HG03571 (cell line): ENCODE measurements around the gene CEP295NL.
"Not testable (repeated sequence)": the region's sequence is repeated elsewhere in the genome, so short reads cannot be mapped to it uniquely, and the experiment has no call there.

ENCODE experiments used
- ATAC-seq: cut with Tn5 transposase; IDR thresholded peaks from one replicate; pipeline ENCODE4 v1.9.1; 2021; ENCODE audit not compliant: unreplicated experiment

Gene CEP295NL

DNA sequence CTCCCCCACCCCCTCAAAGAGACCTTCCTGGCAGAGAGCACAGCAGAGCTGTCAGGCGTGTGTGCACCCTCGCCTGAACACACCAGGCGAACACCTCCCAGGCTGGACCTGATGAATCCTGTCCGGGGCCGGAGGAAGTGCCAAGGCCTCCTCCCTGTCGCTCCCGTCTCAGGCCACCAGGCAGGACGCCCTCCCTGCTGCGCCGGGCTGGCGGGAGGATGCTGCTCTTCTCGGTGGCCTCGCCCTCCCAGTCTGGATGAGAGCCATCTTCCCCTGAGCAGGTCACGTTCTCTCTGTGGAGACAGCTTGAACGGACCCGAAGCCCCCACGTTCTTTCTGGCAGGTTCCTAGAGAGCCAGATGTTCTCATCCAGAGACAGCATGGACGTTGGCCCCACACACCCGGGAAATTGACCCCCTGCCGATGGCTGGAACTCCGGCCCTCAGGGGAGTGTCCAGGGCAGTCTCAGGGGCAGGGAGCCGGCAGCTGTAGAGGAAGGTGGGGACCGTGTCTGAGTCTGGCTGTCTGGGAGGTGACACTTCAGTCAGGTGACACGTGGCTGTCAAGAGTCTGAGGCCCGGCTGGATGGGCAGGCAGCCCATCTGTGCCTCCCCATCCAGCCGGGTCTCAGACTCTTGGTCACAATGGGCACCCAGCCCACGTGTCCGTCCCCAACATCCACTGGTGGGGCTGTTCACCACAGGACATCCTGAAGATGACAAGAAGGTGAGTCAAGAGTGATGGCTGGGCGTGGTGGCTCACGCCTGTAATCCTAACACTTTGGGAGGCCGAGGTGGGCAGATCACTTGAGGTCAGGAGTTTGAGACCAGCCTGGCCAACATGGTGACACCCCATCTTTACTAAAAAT, 27.1 kb upstream of the CEP295NL start:
- ATAC-seq = no peak

DNA sequence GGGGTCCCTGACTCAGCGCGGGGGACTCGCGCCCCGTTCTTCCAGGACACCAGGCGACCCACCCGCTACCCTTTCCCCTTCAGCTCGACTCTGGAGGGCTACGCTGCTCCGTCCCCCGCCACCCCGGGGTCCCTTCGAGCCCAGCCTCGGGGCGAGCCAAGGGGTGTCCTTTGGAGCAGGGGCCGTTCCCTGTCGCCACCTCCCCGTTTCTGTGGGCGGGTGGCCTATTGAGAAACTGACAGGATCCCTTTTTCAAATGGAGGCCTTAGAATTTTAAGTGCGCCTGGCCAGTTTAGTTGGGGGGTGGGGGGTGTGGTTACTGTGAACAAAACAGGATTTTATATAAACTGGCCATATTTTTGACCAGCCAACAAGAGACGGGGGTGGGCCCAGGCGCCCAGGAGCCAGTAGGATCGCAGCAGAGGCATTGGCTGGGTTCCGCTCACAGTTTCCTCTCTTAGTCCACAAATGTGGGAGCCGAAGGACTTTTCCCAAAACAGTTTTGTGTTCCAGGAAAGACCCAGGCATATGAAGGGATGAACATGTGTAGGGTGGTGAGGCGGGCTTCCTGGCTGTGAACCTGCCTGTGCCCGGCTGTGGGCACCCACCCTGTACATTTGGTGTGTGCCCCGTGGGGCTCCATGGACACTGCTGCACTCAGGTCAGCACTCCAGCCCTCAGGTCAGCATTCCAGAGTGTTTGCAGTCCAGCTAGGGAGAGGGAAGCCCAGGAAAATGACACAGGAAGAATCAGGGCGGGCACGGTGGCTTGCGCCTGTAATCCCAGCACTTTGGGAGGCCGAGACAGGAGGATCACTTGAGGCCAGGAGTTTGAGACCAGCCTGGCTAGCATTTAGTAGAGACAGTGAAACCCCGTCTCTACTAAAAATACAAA, 22.9 kb upstream of the CEP295NL start:
- ATAC-seq = no peak

DNA sequence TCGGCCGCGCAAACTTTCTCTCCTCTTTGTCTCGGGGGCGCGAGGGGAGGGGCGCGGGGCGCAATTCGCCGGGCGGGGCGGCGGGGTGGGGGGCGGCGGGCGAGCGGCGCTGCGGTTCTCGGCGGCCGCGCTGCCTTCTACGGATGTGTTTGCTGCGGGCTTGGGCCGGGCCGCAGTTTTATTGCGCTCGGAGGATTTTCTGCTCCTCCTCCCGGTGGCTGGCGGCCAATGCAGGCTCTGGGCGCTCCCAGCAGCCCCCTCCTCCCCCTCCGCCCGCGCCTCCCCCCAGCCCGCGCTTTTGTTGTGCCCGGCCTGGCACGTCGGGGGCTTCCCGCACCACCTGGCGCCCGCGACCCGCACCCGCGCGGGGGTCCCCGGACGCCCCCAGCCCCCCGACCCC, 22.2 kb upstream of the CEP295NL start, which contains the start of gene TIMP2:
Gene TIMP2, minus strand, starts transcription at position 154 of the 400 bp plus-strand sequence. CDS start 299 bp downstream, outside the sequence.
- ATAC-seq = no peak

DNA sequence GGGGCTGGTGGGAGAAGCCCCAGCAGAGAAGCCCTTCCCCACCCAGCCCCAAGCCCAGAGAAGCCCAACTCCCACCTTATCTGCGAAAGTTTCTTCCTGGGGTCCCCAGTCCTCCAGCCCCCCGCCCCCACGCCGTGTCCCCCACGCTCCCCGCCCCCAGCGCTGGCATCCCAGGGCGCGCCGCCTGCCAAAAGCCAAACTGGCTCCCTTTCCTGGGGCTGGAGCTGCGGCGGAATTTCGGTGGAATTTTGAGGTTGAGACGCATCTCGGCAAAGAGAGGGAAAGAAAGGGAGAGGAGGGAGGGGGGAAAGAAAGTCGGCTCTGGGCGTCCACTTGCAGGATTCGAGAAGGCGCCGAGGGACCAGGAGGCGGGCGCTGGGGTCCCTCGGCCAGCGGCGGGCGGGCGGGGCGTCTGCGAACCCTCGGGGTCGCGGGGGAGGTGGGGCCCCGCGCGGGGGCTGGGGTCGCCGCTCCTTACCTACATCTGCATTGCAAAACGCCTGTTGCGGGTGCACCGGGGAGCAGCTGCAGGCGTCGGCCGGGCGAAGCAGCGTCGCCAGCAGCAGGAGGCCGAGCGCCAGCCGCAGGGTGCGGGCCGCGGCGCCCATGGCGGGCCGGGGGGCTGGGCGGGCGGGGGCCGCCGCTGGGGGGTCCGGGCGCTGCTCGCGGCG, 21.6 kb upstream of the CEP295NL start:
- ATAC-seq = no peak

DNA sequence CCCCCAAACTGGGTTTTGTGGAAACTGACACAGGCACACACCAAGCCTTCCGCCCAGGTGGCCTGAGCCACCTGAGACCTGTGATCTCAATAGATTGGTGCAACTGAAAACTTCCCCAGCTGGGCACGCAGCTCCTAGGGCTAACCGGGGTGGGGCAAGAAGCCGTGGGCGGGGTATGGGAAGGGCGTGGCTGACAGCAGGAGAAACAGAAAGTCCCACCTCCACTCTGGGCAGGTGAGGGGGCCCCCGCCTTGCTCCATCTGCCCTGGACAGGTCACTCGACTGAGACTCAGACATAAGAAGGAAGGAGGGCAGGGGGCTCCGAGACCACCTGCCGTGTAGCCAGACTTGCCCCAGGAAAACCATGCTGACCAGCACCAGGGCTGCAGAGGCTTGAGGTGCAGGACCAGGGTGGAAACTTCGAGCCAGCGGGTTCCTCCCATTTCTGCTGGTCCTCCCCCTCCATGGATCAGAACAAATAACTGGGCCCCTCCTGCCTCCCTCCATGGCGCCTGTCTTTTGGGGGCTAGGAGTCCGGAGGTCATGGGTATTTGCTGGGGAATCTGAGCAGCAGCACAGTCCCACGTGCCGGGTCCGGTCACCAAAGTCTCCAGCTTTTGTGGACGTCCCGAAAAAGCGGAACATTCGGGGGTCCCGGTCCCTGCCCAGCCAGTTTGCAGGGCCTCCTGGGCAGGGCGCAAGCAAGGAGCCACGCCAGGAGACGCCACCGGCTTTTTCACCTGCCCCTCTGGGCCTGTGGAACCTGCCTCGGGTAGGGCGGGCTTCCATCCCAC, 20.9 kb upstream of the CEP295NL start:
- no peak for ATAC-seq

DNA sequence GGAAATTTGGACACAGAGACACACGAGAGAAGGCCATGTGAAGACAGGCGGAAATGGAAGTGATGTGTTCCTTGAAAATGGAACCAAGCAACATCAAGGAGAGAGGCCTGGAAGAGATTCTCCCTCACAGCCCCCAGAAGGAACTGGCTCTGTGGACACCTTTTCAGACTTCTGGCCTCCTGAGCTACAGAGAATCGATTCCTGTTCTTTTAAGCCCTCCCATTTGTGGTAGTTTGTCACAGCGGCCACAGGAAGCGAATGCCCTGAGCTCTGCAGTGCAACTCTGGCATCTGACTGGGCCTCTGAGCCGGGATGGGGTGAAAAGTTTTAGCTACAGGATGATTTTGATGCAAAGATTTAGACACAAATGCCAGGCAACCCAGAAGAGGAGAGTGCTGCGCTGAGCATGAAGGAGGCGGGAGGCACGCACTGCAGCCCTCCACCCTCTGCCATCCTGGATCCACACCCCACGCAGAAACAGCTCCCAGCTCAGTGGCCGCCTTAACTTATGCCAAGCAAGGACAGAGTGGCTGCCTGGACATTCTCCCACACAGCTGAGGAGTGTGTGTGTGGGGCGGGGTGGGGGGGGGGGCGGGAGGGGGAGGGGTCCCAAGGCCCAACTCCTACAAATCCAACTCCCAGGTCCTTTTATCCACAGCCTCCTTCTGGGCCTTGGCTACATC, 20.0 kb upstream of the CEP295NL start:
- ATAC-seq = no peak

DNA sequence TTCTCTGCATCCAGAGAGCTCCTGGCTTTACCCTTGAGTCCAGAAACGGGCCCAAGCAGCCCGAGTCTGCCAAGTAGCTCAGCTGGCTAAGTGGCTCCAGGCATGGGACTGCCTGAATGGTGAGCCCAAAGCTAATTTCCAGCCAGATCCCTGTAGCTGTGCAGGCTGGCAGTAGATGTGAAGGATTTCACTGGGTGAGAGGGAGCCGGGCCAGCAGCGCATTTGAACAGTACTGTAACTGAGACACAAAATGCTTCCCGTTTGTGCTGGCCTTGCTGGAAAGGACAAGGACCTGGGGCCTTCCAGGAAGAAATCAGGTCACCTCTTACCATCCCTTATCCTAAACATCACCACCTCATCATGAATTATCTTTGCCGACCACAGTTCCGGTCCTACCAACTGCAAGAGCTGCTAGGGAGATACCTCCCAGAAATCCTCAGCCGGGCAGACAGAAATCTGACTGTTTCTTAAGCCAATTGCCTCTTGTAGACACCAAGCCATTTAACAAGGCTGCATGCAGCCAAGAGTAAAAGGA, 18.5 kb upstream of the CEP295NL start:
- ATAC-seq = no peak

DNA sequence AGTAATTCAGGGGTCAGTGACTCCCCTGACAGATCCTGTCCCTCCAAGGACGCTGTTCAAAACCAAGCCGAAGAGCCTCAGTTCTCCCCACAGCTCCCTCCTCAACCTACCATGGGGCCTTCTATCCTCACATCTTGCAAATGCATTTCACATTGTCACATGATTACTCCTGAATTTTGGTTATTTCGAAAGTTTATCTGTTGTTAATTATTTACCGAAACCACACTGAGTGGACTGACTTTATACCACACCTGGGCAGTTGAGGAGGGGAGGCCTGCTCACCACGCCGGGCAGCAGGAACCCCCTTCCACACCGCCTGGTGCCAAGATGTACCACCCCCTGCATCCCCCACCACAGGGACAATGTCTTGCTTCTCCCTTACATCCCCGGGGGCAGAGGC, 17.5 kb upstream of the CEP295NL start:
- no peak for ATAC-seq

DNA sequence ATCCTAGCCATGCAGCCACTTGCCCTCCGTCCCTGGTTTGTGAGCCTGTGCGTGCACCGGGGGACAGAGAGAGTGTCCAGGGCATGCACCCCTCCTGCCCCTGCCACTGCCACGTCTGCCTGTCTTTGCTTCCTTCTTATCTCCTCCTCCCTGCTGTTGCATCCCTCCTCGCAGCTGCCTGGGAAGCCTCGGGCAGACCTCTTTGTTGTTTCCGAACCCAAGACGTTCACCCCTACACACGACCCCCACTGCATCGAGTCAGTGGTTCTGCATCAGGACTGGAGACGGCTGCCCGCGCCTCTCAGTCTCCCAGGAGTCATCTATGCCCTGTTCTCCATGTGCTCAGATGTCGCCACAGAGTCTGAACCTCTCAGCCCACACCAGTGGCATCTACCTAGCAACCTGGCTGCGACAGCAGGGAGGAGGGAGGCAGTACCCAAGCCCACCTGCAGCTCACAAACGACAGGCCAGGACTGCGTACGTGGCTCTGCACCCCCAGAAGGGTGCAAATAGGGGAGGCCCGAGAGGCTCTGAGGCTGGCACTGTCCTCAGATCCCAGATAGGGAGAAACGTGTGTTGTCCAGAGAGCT, 17.0 kb upstream of the CEP295NL start:
- no peak for ATAC-seq

DNA sequence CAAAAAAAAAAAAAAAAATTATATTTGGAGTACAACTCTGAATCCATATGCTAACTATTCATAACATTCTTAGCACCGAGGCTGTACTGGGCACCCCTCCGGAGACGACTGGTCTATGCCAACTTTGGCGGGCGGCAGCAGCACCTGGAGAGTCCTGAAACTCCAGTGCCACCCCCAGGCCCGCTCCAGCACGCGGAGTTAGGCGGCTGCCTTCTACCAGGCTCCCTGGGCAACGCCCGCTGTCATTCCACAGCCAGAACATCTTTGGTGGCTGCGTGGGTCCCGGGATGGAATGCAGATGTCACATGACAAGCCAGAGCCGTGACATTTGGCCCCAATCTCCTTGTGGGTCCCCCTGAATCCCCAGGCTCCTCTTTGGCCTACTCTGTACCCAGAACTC, 16.0 kb upstream of the CEP295NL start:
- no peak for ATAC-seq

DNA sequence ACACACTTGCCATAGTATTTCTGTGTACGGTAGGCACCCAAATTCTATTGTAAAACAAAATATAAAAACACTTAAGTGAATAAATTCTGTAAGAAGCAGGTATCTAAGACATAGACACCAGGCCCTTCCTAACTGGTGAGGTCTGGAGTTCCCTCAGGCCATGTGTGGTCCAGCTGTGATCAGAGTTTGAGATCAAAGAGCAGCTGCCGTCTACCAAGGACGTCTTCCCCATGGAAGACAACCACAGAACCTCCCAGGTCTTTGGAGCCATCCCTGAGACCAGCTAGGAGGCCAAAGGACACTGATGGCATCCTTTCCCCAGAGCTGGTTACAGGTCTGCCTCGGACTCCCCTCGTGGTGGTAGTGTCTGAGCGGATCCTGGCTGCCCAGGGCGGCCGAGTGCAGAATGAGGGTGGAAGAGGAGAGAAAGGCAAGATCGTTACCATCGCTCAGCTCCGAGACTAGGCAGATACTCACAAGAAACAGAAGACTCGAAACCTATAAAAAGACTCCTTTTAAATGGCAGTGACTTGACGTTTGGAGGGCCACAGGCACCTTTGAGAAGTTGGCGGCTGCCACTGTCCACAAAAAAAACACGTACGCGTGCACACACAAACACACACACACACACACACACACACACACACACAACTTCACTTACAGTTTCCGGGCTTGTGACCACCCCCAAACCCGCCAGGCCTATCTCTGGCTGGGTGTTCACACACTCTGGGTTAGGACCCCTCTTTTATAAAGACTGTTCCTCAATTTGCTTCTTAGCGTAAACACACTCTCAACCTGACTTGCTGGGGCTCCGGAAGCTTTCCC, 14.7 kb upstream of the CEP295NL start:
- ATAC-seq = no peak

DNA sequence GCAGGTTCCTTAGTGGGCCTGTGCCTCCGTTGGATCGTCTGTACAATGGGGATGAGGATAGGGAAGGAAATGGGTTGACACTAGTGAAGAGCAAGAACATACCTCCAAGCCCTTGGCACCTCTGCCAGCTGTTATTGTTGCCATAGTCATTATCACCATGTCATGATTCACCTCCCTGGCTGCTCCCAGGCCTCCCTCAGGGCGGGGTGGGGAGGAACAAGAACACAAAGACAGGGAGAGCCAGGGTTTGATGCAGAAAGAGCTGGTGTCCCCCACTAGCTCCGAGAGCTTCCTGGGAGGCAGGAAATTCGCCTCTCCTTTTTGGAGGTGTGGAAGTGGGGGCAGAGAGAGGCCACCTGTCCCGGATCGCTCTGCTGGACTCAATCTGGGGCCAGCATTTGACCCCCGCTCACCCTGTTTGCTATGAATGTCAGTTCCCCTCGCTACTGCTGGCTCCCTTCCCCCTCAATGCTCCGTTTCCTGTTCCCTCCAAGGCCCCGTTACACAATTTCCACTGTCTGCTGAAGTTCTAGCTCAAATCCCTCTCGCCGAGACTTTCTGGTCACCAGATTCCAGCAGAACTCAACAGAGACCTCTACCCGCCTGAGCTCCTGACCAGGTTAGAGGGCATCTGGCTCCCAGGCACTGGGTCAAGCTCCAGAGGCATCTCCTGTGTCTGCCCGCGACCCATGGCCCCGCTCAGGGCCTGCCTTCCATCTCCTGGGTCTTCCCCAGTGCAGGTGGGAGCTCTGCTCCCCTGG, 13.1 kb upstream of the CEP295NL start:
- ATAC-seq = no peak

DNA sequence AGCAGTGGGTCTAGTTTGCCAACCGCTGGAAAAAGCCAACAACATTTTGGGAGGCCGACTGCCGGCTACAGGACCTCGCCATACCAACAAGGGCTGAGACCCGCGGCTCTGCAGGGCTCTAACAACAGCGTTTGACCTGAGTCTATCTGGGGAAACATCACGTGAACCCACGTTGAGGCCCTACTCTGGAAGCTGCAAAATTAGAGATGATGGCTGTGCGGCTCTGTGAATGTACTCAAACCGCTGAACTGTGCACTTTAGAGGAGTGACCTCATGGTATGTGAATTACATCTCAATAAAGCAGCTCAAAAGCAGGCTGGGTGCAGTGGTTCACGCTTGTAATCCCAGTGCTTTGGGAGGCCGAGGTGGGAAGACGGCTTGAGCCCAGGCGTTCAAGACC, 10.1 kb upstream of the CEP295NL start:
- ATAC-seq = no peak

DNA sequence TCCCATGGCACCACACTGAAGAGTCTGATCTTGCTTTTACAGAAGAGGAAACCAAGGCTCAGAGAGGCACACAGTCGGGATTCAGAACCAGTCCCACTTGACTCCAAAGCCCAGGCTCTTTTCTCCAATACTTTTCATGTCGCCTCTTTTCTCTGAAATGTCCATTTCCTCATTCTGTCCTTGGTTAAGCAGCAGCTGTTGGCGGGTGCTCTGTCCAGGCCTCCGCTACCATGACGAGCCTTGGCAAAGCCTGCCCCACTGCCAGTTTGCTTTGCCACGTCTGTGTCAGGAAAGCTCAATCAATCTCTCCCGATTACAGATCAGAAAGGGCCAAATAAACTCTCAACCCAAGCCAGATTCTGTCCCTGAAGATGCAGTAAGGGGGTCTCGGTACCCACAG, 9.1 kb upstream of the CEP295NL start:
- no peak for ATAC-seq

DNA sequence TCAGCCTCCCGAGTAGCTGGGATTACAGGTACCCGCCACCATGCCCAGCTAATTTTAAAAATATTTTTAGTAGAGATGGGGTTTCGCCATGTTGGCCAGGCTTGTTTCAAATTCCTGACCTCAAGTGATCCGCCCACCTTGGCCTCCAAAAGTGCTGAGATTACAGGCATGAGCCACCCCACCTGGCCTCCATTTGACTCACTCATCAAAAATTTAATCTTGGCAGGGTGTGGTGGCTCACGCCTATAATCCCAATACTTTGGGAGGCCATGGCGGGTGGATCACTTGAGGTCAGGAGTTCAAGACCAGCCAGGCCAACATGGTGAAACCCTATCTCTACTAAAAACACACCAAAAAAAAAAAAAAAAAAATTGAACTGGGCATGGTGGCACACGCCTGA, 8.5 kb upstream of the CEP295NL start:
- ATAC-seq = not testable (repeated sequence)

DNA sequence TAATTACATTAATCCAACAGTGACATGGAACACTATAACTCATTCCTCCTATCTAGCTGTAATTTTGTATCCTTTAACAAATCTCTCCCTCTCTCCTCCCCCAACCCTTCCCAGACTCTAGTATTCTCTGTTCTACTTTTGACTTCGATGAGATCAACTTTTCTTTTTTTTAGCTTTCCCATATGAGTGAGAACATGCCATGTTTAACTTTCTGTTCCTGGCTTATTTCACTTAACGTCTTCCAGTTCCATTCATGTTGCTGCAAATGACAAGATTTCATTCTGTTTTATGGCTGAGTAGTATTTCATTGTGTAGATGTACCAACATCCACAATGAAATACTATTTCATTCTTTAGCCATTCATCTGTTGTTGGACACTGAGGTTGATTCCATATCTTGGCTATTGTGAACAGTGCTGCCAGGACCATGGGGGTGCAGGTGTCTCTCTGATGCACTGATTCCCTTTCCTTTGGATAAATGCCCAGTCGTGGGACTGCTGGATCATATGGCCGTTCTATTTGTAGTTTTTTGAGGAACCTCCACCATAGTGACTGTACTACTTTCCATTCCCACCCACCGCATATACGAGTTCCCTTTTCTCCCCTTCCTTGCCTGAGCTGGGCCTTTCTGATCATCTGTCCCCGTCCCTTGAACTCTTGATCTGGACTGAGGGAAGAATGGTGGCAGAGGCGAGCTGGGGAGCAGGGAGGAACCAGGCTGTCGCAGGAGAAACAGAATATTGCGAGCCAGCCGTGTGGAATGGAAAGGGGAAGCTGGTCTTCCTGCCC, 7.7 kb upstream of the CEP295NL start:
- ATAC-seq = no peak

DNA sequence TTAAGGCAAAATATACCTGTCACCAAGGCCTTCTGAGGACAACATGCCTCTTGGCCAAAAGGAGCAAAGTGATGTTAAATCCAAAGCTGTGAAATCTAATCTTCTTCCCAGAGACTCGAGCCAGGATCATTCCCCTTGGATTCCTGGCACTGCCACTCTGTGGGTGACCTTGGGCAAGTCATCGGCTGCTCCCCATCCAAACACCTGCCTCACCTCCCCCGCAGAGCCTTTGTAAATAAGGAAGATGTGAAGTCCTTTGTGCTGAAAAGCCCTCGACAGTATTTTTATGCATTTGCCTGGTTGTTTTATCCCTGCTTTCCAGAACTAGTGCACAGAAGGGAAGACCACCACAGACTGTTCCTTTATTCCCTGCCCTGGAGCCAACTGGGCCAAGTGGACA, 5.4 kb upstream of the CEP295NL start:
- ATAC-seq = no peak
